OCI-LY1 (cell line): ENCODE data around the gene TM2D1.

Experiments
- EZH2 ChIP-seq: fragments of 200-600 bp; sonication (generic), shearing (Covaris generic); IDR thresholded peaks from 2 replicates; pipeline ENCODE4 v1.8.0; 2017; ENCODE audit warnings: borderline replicate concordance, mixed run types, mild to moderate bottlenecking, antibody characterized with exemption, low read length, moderate library complexity, mixed read lengths
- TF ChIP-seq, protein P1 (sequence below): fragments of 200-600 bp; sonication (generic), shearing (Covaris generic); IDR thresholded peaks from 2 replicates; pipeline ENCODE4 v1.5.1; 2017; ENCODE audit warnings: mild to moderate bottlenecking, antibody characterized with exemption, low read length, moderate library complexity, mixed read lengths

DNA sequence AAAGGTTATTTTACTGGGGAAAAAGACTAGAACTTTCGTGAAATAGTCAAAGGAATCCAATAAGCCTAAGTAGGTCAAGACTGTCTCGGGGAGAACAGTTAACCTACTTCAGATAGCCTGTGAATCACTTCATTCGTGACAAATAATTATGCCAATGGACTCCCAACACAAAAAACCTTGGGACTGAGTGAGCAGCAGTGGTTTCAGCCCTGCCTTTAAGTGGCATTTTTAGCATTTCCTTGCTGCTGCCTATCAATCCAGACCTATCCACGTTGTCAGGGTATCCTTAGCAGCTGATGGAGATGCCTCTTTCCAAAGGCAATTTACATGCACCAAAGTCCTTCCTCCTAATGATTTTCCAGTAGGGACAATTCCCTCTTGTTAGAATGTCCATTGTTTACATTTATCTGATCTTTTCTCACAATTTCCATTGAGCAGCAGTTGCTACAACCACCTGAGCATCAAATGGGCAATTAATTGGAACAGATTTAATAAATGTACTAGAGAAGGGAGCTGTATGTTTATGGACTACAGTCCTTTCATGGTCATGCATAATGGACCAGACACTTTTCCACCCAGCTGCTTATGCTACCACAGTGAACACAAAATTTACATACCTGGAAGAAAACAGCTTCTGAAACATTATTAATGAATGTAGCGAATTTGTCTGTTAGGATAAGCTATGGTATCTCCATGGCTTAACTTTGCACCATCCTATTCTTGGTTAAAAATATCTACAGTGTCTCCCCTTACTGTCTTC lies 75.8 kb downstream of the TM2D1 start:
- TF ChIP-seq, protein P1, sequence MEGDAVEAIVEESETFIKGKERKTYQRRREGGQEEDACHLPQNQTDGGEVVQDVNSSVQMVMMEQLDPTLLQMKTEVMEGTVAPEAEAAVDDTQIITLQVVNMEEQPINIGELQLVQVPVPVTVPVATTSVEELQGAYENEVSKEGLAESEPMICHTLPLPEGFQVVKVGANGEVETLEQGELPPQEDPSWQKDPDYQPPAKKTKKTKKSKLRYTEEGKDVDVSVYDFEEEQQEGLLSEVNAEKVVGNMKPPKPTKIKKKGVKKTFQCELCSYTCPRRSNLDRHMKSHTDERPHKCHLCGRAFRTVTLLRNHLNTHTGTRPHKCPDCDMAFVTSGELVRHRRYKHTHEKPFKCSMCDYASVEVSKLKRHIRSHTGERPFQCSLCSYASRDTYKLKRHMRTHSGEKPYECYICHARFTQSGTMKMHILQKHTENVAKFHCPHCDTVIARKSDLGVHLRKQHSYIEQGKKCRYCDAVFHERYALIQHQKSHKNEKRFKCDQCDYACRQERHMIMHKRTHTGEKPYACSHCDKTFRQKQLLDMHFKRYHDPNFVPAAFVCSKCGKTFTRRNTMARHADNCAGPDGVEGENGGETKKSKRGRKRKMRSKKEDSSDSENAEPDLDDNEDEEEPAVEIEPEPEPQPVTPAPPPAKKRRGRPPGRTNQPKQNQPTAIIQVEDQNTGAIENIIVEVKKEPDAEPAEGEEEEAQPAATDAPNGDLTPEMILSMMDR: no peak
- TF ChIP-seq EZH2: no peak
